Suprapubic skin (tissue), 3 donors: Measurements from ENCODE around the gene FAH.

Source experiments
- CTCF ChIP-seq, 2 donors: fragments of 200-600 bp in 1 of 2; fragments of 450-650 bp in 1 of 2; sonication (generic) in 1 of 2; IDR thresholded peaks; one replicate each; pipeline ENCODE4 v1.5.1; 2016 to 2019; ENCODE audit warnings: antibody characterized with exemption in 2 of 2, mild to moderate bottlenecking in 1 of 2, moderate library complexity in 1 of 2
- EP300 ChIP-seq: sonication (generic); formaldehyde crosslinking; IDR thresholded peaks from one replicate; pipeline ENCODE4 v1.6.1; 2017; ENCODE audit warnings: antibody characterized with exemption
- POLR2A ChIP-seq, 2 donors: fragments of 450-650 bp; IDR thresholded peaks; one replicate each; pipeline ENCODE4 v1.6.1; 2017; ENCODE audit warnings: antibody characterized with exemption in 2 of 2, mild to moderate bottlenecking in 2 of 2, moderate library complexity in 2 of 2

DNA sequence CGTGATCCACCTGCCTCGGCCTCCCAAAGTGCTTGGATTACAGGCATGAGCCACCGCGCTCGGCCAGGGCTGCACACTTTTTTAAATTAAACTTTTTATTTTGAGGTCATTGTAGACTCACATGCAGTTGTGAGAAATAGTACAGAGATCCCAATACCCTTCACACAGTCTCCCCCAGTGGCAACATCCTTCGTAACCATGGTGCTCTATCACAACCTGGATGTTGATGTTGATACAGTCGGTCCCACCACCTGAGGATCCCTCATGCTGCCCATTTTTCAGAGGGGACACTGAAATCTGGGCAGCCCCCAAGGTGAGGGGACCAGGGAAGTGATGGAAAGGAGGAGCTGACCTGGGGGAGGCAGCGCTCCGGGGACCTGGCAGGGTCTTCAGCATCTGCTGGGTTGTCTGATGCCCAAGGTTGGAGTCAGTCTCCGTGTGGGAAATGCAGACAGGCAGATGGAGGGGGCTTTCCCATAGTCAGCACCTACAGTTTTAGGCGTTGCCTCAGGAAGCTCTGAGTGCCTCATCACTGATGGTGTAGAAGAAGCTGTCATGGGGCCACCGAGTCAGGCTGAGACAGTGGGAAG lies 17.1 kb downstream of the FAH start:
- TF ChIP-seq CTCF (IDR thresholded peaks at IDR 0.05): no peak
- no peak for TF ChIP-seq POLR2A (IDR thresholded peaks at IDR 0.05)
- TF ChIP-seq EP300: no peak
